OCI-LY1 (cell line): ENCODE results near the gene TGFB3.

ENCODE experiments used
- CTCF ChIP-seq: fragments of 200-600 bp; sonication (generic), shearing (Covaris generic); IDR thresholded peaks from 2 replicates; pipeline ENCODE4 v1.5.1; 2017; ENCODE audit warnings: mild to moderate bottlenecking, antibody characterized with exemption, low read length, moderate library complexity, mixed read lengths
- EZH2 ChIP-seq: fragments of 200-600 bp; sonication (generic), shearing (Covaris generic); IDR thresholded peaks from 2 replicates; pipeline ENCODE4 v1.8.0; 2017; ENCODE audit warnings: borderline replicate concordance, mixed run types, mild to moderate bottlenecking, antibody characterized with exemption, low read length, moderate library complexity, mixed read lengths

GRCh38 chr14:75979648-75980565, 1.9 kb downstream of the TGFB3 start:
- no peak for TF ChIP-seq EZH2
- TF ChIP-seq CTCF = no peak
